GM04504 (cell line): ENCODE data around the gene TAPBP.
"Not testable (repeated sequence)": the region's sequence is repeated elsewhere in the genome, so short reads cannot be mapped to it uniquely, and the experiment has no call there.

Source experiments
- DNase-seq: peaks from one replicate; pipeline ENCODE4 v3.0.0-alpha.2; 2012; ENCODE audit warnings: low read depth

Gene TAPBP

DNA sequence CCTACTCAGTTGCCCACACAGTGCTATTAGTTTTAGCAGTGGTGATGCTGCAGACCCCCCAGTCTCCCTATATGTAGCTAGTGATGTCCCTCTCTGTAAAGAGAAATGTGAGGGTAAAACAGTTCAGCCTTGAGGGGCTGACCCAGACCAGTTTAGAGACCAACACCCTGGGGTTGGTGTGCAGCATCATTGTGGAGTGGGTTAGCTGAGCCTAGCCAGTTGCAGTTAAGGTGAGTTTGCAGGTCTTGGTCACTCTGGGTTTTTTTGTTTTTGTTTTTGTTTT lies 37.4 kb downstream of the TAPBP start:
- DNase-seq = no peak

DNA sequence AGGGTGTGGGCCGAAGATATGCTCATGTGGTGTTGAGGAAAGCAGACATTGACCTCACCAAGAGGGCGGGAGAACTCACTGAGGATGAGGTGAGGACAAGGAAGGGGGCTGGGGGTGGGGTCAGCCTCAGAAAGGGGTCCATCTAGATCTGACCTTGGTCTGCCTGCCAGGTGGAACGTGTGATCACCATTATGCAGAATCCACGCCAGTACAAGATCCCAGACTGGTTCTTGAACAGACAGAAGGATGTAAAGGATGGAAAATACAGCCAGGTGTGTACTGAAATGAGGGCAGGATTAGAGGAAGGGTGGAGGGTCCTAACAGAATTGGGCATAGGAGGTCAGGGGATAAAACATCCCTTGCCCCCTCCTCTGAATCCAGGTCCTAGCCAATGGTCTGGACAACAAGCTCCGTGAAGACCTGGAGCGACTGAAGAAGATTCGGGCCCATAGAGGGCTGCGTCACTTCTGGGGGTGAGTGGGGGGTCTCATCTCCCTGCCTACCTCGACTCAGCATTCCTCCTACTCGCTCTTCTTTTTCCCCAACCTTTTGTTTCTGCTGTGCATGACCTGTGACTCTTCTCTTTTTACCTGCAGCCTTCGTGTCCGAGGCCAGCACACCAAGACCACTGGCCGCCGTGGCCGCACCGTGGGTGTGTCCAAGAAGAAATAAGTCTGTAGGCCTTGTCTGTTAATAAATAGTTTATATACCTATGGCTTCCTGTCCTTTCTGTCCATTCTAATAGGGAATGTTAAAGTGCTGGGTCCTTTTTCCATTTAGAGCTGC lies 37.9 kb downstream of the TAPBP start:
- not testable (repeated sequence) for DNase-seq

- DNase-seq = no peak
Measured at GRCh38 chr6:33273924-33274902, 39.7 kb downstream of the TAPBP start.

GRCh38 chr6:33273129-33273923 lies 40.6 kb downstream of the TAPBP start:
- DNase-seq = no peak

DNA sequence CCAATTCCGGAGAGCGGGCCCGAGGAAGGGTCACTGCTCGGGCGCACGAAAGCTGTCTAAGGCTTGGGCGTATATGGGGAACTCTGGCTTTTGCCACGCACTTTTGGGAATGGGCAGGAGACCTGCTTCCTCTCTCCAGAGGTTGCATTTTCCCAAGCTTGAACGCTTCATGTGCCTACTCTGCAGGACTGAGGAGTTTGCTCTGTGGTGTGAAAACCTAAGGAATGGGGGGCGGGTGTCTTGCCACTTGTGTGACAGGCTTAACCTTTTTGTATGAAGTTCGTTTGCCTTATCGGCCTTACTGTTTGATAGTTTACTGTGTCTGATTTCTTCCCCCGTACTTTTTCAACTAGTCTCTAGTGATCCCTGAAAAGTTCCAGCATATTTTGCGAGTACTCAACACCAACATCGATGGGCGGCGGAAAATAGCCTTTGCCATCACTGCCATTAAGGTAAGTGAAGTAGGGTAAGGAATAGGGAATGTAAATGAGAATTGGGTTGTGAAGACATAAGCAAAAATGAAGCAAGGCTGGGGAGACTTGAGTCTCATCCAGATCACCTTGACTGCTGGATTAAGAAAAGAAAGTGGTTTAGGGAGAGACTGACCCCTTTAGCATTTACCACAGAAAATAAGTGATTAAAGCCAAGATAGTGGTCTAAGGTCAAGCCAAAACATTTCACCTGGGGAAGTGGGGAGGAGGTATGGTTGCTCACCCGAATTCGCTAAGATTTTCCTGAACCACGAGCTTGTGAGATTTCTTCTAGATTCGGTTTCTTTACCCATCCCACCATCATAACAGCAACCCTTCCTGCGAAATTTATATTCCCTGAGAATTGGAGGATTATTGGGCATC lies 41.4 kb downstream of the TAPBP start:
- no peak for DNase-seq

DNA sequence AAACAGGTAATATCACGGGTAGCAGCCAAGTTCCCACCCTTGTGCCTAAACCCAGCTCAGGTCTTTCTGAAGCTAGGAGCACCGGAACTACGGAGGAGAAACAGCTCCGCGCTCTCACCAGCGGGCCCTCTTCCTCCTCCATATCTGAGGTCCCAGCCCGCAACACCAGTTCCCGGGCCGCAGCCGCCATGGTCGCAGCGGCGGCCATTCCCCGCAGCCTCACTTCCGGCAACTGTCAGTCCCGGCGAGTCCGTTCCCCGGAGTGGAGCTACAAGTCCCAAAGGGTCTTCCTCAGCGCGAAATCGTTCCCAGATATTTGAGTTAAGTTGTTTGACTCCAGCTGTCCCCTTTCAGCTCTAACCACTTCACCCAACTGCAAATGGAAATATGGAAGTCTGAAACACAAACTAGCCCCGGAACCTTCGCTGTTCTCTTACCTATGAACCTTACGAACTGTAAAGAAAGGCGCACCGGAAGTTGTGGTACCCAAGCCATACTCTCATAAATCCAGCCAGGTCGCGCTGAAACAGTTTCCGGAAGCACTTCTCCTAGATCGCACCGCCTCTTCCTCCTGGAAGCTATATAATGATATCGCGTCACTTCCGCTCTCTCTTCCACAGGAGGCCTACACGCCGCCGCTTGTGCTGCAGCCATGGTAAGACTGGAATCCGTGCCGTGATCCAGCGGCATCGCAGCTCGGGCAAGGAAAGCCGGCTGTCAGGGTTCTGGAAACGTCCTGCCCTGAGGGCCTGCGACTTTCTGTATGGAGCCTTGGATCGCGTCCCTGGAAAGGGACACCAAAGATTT lies 42.2 kb downstream of the TAPBP start, which contains the start of the genes RPS18 and VPS52:
Gene RPS18, plus strand, starts transcription at position 608 of the 807 bp plus-strand sequence. Its CDS starts 45 bp downstream, at position 653.
Gene VPS52, minus strand, starts transcription at position 409 of the 807 bp plus-strand sequence. Its CDS starts 201 bp downstream, at position 208.
- peak; percentile 98 for DNase-seq

GRCh38 chr6:33271117-33271467 lies 42.8 kb downstream of the TAPBP start:
- DNase-seq = no peak

DNA sequence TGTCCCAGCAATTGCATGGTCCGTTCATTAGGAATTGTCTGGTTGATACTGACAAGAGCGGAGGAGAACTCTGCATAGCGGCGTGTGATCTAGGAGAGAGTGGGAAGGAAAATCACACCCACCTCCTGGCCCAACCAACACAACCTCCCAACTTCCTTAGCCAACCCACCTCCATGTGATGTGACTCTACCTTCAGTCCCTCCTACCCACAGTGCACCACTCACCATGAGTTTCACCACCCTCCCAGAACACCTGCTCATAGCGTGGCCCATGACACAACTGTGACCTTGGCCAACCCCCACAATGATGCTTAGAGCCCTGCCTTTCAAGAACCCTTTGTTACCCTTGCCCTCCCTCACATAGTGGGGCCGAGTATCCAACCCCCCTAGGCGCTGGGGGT lies 49.9 kb downstream of the TAPBP start:
- no peak for DNase-seq

DNA sequence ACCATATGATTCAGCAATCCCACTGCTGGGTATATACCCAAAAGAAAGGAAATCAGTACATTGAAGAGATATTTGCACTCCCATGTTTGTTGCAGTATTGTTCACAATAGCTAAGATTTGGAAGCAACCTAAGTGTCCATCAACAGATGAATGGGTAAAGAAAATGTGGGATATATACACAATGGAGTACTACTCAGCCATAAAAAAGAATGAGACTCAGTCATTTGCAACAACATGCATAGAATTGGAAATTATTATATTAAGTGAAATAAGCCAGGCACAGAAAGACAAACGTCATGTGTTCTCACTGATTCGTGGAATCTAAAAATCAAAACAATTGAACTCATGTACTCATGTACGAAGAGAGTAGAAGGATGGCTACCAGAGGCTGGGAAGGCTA lies 51.4 kb downstream of the TAPBP start:
- DNase-seq = not testable (repeated sequence)

- no peak for DNase-seq
Measured at GRCh38 chr6:33259032-33259431, 54.8 kb downstream of the TAPBP start.

GRCh38 chr6:33254591-33254990 lies 59.3 kb downstream of the TAPBP start:
- no peak for DNase-seq

DNA sequence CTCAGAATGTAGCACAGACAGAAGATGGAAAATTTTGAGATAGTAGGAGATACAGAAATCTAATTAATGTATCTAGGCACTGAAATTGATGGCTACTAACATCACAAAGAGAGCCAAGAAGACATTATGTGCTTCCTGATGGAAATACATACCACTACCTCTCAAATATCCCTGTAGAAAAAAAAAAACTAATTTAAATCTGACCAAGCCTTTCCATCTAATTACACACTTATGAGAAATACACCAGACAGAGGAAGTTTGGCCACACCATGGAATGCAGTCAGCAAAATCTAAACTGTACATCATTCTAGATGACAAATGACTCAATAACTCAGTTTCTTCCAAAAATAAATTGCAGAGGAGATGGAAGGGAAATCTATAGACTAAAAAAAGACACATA lies 61.1 kb downstream of the TAPBP start:
- DNase-seq = no peak

- DNase-seq = no peak
Measured at GRCh38 chr6:33251395-33252012, 62.4 kb downstream of the TAPBP start.

DNA sequence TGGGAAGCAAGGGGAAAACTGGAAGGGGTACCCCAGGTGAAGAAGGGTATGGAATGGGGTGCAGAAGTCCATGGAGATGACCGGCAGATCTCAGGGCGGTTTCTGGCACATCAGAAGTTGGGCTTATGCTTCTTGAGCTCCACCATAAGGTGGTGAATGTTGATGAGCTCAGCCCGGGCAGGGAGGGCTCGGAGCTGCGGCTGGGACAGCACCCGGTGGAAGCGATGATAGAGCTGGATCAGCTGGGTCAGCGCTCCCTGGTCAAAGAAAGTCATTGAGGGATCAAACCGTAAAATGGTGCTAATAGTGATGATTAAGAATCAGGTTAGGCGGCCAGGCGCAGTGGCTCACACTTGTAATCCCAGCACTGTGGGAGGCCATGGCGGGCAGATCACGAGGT lies 63.1 kb downstream of the TAPBP start:
- no peak for DNase-seq

DNA sequence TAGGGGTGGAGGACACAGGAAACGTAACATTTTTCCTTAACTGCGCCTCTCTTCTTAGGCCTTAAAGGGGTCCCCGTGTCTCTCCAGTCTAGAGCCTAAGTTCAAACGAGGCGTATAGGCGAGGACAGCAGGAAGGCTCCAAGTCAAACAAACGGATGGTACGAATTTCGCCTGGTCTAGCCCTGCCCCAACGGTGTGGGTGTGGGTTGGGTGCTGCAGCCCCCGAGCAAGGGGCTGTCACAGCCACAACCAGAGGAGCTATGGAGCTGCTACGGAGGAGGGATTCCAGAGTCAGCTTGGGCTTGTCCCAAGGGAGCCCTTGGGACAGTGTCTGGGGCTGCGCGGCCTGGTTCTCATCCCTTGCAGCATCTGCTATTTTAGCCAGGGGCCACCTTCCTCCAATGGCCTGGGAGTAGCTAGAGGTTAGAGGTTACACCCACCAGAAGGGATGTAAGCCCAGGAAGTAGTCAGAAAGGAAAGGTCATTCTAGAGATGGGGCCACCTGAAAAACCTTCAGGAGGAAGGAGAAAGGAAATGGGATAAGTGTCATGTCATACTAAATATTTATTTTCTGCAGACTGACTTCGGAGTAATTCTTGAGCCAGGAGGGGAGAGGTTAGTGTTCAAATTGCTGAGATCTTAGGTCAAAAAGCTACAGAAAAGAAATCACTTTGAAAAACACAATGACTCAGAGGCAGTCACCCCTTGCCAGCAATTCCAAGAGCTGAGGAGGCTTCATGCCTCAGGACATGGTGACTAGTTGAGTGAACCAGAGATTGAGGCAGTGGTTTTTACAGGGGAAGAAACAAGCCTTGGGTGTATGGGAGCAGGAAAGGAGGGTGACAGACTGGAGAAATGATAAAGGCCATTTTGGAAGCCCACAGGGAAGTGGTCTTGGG lies 63.9 kb downstream of the TAPBP start:
- peak; percentile 72 for DNase-seq
